ENCODE results near the gene LIMA1. TPM values are rescaled to one million over a fixed set of nuclear protein-coding genes. Genes with fewer than 3 reads are reported as not detected.

LIMA1 gene
- total RNA-seq, 1 donor from 2014 or later, result 96.0 TPM

DNA sequence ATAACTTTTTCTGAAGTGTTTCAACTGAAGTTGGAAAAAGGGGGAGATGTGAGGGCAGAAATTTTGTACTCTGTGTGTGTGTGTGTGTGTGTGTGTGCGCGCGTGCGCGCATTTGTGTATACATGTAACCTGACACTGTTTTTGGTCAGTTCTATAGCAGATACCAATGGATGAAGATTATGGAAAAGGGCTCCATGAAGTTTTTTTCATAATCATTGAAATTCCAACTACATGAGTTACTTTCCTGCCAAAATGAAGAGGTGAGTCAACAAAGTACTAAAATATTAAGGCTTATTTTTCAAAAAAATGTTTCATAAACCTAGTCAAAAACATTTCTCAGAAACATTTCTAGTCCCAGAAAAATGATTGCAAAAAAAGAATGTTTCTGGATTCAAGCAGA lies 90.4 kb downstream of the LIMA1 start:
- H3K4me3 ChIP-seq (ENCODE audit: low read depth, low read length), result no peak overlapping the region
- no peaks in the 10 kb centered on the region for H3K36me3 ChIP-seq (ENCODE audit: control insufficient read depth, insufficient read depth, low read length)
- no peak for DNase-seq (ENCODE audit: low read depth)
- no peaks in the 10 kb centered on the region for H3K27me3 ChIP-seq (ENCODE audit: control insufficient read depth, insufficient read depth, low read length)
- TF ChIP-seq, protein P1, sequence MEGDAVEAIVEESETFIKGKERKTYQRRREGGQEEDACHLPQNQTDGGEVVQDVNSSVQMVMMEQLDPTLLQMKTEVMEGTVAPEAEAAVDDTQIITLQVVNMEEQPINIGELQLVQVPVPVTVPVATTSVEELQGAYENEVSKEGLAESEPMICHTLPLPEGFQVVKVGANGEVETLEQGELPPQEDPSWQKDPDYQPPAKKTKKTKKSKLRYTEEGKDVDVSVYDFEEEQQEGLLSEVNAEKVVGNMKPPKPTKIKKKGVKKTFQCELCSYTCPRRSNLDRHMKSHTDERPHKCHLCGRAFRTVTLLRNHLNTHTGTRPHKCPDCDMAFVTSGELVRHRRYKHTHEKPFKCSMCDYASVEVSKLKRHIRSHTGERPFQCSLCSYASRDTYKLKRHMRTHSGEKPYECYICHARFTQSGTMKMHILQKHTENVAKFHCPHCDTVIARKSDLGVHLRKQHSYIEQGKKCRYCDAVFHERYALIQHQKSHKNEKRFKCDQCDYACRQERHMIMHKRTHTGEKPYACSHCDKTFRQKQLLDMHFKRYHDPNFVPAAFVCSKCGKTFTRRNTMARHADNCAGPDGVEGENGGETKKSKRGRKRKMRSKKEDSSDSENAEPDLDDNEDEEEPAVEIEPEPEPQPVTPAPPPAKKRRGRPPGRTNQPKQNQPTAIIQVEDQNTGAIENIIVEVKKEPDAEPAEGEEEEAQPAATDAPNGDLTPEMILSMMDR (IDR thresholded peaks at IDR 0.05; ENCODE audit: insufficient read depth, low read length, poor library complexity, severe bottlenecking), result no peak

DNA sequence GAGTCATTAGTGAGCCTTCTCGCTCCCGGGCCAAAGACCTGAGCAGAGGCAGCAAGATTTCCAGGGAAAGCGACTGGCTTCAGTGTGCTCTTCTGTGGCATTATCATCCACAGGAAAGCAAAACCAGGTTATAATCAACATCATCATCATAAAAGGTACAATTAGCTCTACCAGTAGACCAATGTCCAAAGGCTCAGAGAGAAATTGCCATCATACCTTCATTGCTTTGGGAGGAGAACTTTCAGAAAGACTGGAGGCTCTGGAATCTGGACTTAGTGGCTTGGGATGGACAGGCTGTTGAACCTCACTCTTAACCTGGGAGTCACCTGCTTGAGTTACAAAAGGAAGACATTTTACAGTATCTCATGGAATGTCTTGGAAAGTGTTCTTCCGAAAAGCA lies 91.1 kb downstream of the LIMA1 start:
- TF ChIP-seq, protein P1 (IDR thresholded peaks at IDR 0.05; ENCODE audit: insufficient read depth, low read length, poor library complexity, severe bottlenecking), result no peak
- Histone ChIP-seq H3K36me3 (ENCODE audit: control insufficient read depth, insufficient read depth, low read length) (no peaks in the 10 kb centered on the region), H3K27me3 (ENCODE audit: control insufficient read depth, insufficient read depth, low read length) (no peaks in the 10 kb centered on the region), H3K4me3 (ENCODE audit: low read depth, low read length) (no peak overlapping the region)
- DNase-seq (ENCODE audit: low read depth), result no peak

DNA sequence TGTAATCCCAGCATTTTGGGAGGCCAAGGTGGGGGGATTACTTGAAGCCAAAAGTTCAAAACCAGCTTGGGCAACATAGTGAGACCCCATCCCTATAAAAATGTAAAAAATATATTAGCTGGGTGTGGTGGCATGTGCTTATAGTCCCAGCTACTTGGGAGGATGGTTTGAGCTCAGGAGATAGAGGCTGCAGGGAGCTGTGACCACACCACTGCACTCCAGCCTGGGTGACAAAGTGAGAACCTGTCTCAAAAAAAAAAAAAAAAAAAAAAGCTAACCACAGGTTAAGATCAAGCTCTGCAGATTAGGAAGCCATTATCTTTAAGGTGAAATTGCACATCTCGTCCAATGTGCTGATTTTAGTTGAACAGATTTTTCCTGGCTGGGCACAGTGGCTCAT lies 92.5 kb downstream of the LIMA1 start:
- Histone ChIP-seq H3K27me3 (ENCODE audit: control insufficient read depth, insufficient read depth, low read length) (no peaks in the 10 kb centered on the region), H3K36me3 (ENCODE audit: control insufficient read depth, insufficient read depth, low read length) (no peaks in the 10 kb centered on the region), H3K4me3 (ENCODE audit: low read depth, low read length) (no peak overlapping the region)
- TF ChIP-seq, protein P1 (IDR thresholded peaks at IDR 0.05; ENCODE audit: insufficient read depth, low read length, poor library complexity, severe bottlenecking), result no peak
- no peak for DNase-seq (ENCODE audit: low read depth)

DNA sequence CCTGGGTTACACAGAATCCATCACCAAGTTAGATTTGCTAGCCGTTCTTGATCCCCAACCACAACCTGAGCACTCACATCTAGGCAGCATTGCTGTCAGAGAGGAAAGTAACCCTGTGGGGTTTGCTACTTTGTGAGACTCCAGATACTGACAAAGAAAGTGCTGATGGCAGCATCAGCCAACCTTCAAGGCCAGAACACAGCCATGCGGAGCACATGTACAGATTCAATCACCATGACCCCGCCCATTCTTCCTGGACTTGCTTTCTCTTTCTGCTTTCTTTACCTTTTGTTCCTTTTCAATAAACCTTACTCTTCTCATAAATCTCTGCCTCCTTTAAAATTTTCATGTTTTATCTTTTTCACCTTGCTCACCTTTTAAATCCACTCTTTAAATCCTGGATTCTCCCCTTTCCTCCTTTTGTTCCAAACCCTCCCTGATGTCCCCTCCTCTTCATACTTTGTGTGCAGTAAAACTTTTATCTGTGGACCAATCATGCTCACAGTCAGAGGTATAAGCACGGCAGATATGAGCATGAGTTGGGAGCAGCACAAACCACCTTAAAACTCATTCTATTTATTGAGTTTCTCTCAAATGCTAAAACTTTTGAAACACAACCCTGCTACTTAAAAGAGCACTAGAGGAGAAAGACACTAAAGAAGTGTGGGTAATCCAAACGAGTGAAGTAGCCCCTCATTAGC lies 94.3 kb downstream of the LIMA1 start:
- Histone ChIP-seq H3K27me3 (ENCODE audit: control insufficient read depth, insufficient read depth, low read length) (no peaks in the 10 kb centered on the region), H3K36me3 (ENCODE audit: control insufficient read depth, insufficient read depth, low read length) (no peaks in the 10 kb centered on the region), H3K4me3 (ENCODE audit: low read depth, low read length) (no peak overlapping the region)
- TF ChIP-seq, protein P1 (IDR thresholded peaks at IDR 0.05; ENCODE audit: insufficient read depth, low read length, poor library complexity, severe bottlenecking), result no peak
- no peak for DNase-seq (ENCODE audit: low read depth)

DNA sequence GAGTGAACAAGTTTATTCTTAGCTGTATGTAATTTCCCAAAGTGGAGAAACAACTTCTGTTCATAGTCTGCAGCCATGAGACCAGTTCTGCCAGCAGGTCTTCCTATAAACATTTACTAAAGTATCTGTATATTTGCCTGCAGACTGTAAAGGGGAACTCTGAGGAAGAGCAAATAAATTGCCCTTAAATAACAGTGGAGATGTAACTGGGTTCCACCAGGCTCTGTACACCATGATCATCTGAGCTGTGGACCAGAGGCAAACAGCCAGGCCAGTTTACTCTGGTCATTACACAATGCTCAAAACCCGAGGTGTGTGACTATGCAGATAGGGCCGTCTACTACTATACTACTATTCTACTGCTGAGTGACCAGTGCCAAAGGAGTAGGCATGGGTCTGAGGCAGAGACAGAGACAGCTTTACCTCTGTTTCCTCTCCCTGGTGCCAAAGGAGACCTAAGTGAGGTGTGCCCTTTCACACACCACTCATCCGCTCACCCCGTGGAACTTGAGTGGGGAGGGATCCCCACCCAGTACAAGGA lies 95.0 kb downstream of the LIMA1 start:
- DNase-seq (ENCODE audit: low read depth), result no peak
- H3K4me3 ChIP-seq (ENCODE audit: low read depth, low read length), result no peak overlapping the region
- no peaks in the 10 kb centered on the region for H3K27me3 ChIP-seq (ENCODE audit: control insufficient read depth, insufficient read depth, low read length)
- no peaks in the 10 kb centered on the region for H3K36me3 ChIP-seq (ENCODE audit: control insufficient read depth, insufficient read depth, low read length)
- TF ChIP-seq, protein P1 (IDR thresholded peaks at IDR 0.05; ENCODE audit: insufficient read depth, low read length, poor library complexity, severe bottlenecking), result no peak
